ENCODE results near the gene OTUD5.

DNA sequence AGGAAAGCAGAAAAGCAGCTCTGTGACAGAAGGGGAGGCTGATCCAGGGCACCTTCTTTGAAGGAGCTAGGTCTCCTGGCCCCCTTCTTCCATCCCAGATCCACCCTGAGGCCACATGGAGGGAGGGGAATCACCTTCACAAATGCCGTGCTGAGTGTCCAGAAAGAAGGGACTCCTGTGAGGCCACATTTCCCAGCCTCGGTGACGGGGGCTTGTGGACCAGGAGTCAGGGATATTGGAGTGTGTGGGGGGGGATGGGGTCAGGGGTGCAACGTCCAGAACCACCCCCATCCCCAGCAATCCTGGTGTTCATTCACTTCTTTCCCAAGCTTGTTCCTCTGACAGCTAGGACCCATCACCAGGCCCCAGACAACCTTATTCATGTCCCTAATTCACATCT is 64.5 kb downstream of the OTUD5 start:
- no peak for TF ChIP-seq CTCF (conservative IDR thresholded peaks at IDR 0.05; ENCODE audit: low read depth, low read length)
- TF ChIP-seq EZH2 (IDR thresholded peaks at IDR 0.05; ENCODE audit: low read length, unreplicated experiment), result no peak

Measured in PC-3 (cell line).